ENCODE data around the gene CHRNA10.
"Not testable (repeated sequence)": the region's sequence is repeated elsewhere in the genome, so short reads cannot be mapped to it uniquely, and the experiment has no call there.

DNA sequence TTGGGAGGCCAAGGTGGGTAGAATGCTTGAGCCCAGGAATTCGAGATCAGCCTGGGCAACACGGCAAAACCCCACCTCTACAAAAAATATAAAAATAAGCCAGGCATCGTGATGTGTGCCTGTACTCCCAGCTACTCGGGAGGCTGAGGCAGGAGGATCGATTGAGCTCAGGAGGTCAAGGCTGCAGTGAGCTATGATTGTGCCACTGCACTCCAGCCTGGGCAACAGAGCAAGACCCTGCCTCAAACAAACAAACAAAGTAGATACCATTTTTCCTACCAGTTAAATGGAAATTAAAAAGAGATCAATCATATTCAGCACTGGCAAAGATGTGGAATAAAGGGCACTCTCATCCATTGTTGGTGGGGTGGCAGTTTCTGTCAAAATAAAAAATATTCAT is 13.9 kb downstream of the CHRNA10 start:
- TF ChIP-seq, protein P1, sequence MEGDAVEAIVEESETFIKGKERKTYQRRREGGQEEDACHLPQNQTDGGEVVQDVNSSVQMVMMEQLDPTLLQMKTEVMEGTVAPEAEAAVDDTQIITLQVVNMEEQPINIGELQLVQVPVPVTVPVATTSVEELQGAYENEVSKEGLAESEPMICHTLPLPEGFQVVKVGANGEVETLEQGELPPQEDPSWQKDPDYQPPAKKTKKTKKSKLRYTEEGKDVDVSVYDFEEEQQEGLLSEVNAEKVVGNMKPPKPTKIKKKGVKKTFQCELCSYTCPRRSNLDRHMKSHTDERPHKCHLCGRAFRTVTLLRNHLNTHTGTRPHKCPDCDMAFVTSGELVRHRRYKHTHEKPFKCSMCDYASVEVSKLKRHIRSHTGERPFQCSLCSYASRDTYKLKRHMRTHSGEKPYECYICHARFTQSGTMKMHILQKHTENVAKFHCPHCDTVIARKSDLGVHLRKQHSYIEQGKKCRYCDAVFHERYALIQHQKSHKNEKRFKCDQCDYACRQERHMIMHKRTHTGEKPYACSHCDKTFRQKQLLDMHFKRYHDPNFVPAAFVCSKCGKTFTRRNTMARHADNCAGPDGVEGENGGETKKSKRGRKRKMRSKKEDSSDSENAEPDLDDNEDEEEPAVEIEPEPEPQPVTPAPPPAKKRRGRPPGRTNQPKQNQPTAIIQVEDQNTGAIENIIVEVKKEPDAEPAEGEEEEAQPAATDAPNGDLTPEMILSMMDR (IDR thresholded peaks at IDR 0.05; ENCODE audit: borderline replicate concordance, extremely low read depth, low read length, poor library complexity, severe bottlenecking), result not testable (repeated sequence)
- not testable (repeated sequence) for TF ChIP-seq EZH2 (IDR thresholded peaks at IDR 0.05; ENCODE audit: borderline replicate concordance, low read depth, low read length, severe bottlenecking)

Data from DND-41 (cell line).